GM19438 (cell line): ENCODE measurements around the gene HAP1.
"Not testable (repeated sequence)": the region's sequence is repeated elsewhere in the genome, so short reads cannot be mapped to it uniquely, and the experiment has no call there.

Experiments used
- ATAC-seq: cut with Tn5 transposase; IDR thresholded peaks from one replicate; pipeline ENCODE4 v1.9.1; 2021; ENCODE audit warnings: low read depth; ENCODE audit not compliant: unreplicated experiment

The HAP1 gene

DNA sequence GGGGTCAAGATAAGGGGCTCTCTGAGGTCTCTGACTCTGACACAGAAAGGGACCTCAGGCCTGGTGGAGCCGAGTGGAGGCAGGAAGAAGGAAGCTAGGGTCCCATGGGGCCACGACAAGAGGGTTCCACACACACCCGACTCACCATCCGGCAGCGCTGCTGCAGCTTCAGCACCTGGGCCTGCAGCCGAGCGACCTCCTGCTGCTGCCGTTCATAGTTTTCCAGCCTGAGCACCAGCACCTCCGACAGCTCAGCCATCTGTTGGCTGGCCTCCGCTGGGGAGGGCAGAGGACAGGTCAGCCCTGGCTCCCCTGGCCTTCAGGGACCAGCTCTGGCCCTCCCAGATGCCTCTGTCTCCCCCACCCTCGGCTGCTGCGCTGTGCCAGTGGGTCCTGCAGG is 6.4 kb downstream of the HAP1 start:
- ATAC-seq = no peak

DNA sequence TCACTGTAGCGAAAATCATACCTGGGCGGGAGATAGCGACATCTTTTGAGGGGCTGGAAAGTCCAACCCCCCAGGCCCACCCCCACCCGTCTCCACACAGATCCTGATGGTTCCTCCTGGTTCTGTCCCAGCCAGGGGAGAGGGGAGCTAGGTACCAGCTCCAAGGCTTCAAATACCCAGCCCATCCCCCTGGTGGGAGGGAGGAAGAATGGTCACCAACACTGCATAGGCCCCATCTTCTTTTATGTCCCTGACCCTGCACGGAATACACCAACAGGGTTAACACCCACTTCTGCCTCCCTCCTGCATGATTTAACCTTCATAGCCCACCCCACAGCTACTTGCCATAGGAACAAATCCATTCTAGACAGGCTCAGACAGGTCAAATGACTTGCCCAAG is 9.3 kb downstream of the HAP1 start:
- ATAC-seq = no peak

DNA sequence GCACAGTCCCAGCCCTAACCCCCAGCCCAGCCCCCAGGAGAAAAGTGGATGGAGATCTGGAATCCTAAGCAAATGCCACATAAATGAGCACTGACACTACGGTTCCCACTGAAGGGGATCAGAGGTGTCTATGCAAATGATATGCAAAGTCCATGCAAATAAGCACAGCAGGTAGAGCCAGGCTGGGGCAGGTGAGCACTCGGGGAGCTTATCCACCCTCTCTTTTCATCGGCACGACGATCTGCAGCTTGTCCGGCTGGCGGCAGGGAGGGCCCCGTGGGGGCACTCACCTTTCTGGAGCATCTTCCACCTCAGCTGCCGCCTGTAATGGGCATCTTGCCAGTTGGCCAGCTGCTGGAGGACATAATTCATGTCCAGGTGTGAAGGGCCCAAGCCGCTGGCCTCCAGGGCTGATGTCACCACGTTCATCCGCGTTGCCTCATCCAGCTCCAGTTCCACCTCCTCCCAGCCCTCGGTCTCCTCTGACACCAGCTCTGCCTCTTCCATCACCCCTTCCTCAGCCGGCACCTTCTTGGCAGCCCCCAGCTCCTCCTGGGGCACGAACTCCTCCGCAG is 9.9 kb downstream of the HAP1 start:
- no peak for ATAC-seq

DNA sequence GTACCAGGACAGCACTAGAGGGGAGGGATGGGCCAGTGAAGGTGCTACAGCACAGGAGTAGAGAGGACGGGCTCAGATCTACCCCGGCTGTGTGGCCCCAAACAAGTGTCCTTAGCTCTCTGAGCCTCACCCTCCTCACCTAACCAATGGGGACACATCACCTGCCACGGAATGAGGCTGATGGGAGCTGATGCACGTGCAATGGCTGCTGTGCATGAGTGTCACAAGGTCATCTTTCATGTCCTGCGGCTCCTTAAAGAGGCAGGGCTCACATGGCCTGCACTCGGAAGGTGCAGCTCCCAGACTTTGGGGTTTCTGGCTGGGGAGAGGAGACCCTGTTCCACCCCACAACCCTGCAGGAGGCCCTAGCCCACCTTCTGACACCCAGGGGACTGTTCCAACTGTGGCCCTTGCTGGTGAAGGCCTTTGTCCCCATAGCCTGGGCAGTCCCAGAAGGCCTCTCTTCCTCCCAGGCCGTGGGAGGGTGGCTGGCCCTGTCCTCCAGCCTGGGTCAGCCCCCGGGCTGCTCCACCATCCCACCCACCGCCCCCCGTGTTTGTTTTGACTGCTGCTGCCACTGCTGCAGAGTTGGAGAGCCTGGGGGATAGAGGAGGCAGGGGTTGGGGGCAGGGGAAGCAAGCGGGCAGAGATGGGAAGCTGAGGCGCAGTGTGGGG is 10.5 kb downstream of the HAP1 start:
- no peak for ATAC-seq

DNA sequence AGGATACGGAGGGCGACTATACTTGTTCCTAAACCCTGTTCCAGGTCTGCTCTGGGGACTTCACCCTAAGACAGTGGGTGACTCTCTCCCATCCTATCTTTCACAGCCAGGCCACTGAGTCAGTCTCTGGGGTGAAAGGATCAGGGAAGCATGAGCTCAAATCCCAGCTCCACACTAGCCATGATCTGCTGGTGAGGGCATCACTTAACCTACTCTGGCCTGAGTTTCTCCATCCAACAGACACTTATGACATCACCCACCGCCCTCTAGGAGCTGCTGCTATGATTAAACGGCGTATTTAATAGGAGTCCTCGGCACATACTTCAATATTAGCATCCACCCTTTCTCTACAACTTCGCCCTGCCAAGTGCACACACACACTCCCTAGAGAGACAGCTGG is 12.2 kb downstream of the HAP1 start:
- no peak for ATAC-seq

DNA sequence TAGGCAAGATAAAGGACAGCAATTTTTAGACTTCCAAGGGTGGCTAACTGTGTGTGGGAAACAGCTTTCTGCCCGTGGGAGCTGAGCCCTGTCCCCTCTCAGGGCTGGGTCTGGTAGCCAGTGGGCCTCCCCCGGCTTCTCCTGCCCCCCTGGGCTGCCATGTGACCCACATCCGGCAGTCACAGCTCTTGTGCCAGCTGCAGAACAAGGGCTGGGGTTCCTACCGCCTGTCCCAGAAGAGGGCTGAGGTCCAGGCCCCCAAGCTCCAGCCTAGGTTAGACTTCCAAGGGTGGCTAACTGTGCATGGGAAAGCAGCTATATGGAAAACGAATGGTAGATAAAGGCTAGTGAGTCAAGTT is 16.2 kb downstream of the HAP1 start:
- no peak for ATAC-seq

DNA sequence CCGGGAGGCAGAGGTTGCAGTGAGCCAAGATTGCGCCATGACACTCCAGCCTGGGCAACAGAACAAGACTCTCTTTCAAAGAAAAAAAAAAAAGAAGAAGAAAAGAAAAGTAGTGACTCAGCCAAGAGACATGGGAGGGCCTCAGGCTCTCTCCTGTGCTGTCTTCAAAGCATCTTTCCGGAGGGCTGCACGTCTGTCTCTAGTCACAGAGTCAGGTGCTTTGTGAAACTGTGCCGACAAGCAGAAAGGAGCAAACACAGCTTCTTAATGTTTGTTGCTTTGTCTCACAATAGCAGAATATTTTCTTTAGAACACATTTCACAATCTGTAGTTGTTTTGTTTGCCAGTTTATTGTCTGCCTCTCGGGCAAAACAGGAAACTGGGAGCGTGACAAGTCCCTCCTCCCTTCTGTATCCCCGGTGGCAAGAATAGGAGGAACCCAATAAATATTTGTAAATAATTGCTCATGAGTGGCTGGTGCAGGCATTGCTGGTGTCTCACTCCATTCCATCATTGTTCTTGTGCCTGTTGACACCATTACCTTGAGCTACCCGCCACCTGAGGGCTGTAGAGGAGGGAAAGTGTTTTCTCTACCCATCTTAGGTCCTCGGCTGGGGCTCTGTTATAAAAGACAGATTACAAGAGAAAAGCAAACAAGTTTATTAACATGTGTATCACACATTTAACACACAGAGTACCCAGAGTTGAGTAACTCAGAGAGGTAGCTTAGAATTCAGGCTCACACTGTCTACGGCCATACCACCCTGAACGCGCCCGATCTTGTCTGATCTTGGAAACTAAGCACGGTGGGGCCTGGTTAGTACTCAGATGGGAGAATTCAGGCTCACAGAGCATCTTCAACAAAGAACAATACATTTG is 16.8 kb downstream of the HAP1 start:
- ATAC-seq = no peak

DNA sequence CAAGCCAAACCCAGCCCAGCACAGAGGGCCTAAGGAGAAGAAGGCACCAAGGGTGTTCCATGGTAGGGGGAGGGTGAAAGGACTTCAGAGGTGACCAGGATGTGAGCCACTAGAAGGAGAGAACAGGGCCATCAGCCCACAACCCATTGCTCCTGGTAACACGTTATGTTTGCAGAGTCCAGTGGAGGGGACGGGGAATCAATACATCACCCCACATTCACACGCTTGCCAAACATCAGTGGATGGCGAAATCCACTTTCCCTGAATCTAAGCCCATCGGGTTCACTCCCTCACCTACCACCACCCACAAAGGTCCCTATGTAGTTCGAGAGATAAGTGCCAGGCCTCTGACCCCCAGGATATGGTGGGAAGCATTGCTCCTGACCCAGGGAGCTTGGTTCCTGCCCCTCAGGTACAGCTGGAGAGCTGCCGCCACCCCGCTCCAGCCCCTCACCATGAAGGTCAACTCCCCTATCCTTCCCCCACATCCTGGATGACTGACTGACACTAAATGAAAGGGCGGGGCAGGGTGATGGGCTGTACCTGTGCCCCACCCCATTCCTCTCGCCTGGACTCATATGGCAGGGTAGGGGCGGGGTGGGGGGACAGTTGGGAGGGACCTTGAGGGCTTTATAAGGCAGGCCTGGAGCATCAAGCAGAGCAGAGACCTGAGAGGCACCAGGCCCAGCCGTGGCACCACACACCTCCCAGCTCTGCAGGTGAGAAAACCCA is 22.6 kb downstream of the HAP1 start, which contains the start of gene GAST:
GAST (plus strand) TSS at position 663 of the 732 bp plus-strand sequence. CDS start 3,106 bp downstream, outside the sequence.
- no peak for ATAC-seq

DNA sequence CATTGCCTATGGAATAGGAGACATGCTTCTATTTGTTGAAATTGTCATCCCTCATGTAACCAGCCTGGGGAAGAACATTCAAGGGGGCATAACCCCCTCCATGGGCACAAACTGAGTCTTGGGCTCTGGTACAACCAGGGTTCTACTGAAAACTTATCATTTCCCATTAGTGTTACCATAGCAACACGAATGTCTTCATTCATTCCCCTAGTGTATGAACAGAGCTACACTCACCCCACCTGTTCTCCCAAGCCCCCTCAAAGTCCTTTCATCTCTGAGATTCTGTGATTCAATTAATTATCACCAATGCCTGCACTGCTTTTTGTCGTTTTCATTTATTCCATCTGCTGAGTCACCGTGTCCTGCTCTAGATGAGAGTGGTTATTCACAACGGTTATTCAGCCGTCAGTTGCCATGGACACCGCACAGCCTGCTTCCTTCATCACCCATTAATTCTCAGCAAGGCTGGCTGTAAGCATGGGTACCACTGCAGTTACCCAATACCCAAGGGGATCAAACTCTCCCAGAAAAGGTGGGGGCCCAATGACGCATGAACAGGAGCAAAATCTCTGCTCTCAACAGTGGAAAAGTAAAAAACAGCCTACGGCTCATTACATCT is 23.9 kb downstream of the HAP1 start:
- no peak for ATAC-seq

DNA sequence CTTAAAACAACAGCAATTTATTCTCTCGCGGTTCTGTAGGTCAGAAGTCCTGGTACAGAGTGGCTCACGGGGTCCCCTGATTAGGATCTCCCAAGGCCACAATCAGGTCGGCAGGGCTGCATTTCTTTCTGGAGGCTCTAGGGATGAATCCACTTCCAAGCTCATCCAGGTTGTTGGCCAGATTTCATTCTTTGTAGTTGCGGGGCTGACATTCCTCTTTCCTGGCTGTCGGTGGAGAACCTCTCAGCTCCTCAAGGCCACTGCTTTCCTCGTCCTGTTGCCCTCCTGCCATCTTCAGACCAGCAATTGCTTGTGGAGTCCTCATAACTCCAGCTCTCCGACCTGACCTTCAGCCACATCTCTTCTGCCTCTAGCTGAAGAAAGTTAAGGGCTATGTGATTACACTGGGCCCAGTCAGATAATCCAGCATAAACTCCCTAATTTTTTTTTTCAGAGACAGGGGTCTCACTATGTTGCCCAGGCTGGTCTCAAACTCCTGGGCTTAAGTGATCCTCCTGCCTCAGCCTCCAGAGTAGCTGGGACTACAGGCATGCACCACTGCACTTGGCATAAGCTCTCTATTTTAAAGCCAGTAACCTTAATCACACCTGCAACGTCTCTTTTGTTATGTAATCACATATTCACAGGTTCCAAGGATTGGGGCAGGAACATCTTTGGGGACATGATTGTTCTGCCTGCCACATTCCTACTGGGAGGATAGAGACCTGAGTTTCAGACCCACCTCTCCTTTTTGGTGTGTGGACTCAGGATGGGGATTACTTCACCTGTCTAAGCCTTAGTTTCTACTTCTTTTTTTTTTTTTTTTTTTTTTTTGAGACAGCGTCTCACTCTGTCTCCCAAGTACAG is 26.4 kb downstream of the HAP1 start:
- no peak for ATAC-seq

DNA sequence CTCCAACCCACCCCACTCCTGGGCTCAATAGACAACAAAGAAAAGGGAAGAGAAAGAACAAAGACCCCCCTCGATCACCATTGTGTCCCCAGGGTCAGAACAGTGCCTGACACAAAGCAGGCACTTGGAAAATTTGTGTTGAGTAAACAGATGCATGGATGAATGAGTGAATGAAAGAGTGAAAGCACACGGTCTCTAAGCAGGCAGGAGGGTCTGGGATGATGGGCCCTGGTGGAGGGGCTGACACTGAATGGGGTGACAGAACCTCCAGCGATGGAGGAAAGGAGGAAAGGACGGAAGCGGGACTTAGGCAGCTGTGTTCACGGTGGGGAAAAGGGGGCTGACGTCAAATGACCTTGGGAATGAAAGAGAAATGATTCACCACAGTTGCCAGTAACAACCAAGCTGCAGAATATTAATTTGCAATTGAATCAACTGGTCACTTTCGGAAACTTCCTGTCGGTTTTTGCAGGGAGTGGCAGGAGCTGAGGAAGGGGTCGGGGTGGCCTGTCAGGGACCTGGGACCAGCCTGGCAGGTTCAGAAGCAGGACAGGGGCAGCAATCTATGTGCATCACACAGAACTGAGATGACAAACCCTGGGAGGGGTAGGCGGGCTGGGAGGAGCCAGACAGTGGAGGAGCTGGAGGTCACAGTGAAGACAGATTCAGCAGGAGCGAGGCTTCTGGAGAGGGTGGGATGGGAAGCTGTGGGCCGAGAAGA is 29.0 kb downstream of the HAP1 start:
- no peak for ATAC-seq

DNA sequence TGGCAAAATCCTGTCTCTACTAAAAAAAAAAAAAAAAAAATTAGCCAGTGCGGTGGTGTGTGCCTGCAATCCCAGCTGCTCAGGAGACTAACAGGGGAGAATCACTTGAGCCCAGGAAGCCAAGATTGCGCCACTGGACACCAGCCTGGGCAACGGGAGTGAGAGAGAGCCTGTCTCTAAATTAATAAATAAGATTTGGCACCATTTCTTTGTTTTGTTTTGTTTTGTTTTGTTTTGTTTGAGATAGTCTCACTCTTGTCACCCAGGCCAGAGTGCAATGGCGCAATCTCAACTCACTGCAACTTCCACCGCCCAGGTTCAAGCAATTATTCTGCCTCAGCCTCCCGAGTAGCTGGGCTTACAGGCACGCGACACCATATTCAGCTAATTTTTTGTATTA is 31.7 kb downstream of the HAP1 start:
- no peak for ATAC-seq

DNA sequence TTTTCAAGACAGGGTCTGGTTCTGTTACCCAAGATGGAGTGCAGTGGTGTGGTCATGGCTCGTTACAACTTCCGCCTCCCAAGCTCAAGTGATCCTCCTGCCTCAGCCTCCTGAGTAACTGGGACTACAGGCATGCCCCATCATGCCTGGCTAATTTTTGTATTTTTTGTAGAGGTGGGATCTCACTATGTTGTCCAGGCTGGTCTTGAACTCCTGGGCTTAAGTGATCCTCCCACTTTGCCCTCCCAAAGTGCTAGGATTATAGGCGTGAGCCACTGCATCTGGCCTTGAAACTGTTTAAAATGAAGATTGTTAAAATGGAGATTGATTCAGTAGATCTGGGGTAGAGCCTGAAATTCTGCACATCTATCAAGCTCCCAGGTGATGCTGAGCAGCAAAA is 33.6 kb downstream of the HAP1 start:
- ATAC-seq = not testable (repeated sequence)

DNA sequence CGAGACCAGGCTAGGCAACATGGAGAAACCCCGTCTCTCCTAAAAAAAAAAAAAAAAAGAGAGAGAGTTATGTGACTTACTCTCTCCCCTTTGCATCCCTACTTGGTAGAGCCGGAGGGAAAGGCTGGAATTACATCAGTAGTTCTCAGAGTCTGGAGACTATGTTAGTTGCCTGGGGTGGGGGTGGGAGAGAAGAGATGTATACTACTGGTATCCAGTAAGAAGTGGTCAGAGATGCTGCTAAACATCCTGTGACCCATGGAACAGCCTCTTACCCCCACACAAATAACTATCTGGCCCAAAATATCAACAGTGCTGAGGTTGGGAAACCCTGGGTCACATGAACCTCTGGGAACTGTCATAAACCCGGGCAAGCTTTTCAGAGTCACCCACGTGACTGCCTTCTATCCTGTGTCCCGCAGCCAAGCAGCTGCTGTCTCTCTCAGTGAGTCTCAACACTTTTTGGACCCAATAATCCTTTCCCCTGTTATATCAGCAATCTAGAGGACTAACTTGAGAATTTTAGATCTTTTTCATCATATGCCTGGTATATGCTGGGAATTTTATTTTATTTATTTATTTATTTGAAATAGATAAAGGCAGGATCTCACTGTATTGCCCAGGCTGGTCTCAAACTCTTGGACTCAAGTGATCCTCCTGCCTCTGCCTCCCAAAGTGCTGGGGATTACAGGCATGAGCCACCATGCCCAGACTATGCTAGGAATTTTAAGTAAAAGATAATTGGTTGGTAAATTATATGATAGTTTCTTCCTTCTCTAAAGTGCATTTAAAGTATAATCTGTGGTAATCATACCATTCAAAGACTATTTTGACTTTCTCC is 37.1 kb downstream of the HAP1 start:
- ATAC-seq = no peak

DNA sequence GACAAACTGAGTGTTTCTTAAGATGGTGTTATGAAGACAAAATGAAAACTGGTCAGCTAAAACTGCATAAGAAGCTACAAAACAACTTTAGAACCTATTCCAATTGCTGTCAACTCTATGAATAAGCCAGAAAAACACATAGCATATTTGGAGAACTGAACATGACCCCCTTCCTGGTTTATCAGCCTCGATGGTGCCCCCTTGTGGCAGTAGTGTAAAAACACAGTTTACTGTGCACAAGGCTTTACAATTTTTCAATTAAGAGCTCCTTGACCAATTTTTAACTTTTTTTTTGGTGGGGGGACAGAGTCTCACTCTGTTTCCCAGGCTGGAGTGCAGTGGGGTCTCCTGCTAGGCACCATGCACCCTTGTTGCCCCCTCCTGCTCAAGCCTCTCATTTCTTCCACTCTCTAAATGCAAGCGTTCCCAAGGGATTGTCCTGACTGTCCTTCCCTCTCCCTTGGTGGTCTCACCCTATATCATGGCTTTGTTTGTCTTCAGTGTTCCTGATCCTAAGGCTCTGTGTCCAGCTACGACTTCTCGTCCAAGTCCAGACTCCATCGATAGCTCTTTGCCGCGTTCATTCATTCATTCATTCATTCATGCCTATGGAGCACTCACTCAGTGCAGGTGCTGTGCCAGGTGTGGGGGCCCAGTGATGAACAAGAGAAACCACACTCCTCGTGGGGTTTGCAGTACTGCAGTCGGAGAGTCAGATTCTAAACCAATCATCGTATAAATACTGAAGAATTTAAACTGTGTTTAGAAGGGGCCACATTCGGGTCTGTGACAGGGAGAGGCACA is 38.3 kb downstream of the HAP1 start:
- ATAC-seq = no peak

DNA sequence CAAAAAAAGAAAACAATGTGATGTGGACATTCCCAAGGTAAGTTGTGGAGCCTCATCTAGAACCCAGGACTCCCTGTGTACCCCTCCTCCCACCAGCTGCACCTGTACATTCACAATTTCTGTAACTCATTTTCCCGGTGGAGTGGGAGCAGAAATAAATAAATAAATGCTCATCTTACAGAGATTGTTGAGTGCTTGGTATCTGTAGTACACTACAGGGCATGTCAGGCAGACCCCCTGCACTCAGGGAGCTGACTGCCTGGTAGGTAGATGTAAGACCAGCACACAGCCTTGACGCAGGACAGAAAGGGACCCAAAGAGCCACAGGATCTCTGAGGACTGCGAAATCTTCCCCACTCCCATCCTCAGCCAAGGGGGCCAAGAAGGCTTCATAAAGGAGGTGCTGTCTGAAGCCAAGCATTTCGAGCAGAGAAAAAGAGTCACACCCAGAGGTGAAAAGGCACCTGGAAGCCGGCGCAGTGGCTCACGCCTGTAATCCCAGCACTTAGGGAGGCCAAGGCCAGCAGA is 39.2 kb downstream of the HAP1 start:
- ATAC-seq = no peak
